Gastrocnemius medialis (tissue), 4 donors: ENCODE data around the gene RHEX.

ENCODE experiments used
- CTCF ChIP-seq, 5 experiments: fragments of 450-650 bp in 3 of 5; fragments of 200-600 bp in 2 of 5; sonication (generic) in 2 of 5; IDR thresholded peaks in 4 of 5; conservative IDR thresholded peaks in 1 of 5; 1 replicate in 4 of 5; 2 replicates in 1 of 5; pipeline ENCODE4 v1.5.1; 2016 to 2019; ENCODE audit warnings: antibody characterized with exemption in 5 of 5, mild to moderate bottlenecking in 3 of 5, moderate library complexity in 3 of 5
- POLR2A ChIP-seq, 2 donors: fragments of 450-650 bp; IDR thresholded peaks; one replicate each; pipeline ENCODE4 v1.6.1; 2017; ENCODE audit warnings: antibody characterized with exemption in 2 of 2, mild to moderate bottlenecking in 2 of 2, moderate library complexity in 2 of 2

- TF ChIP-seq POLR2A (IDR thresholded peaks at IDR 0.05) (no peak), CTCF (IDR thresholded peaks at IDR 0.05 in 4 of 5, conservative IDR thresholded peaks at IDR 0.05 in 1 of 5) (no peak)
These were observed 31.2 kb upstream of the RHEX start for GRCh38 chr1:206021626-206022365.
